Panc1 (cell line): Measurements from ENCODE around the gene BRI3BP. TPM values are rescaled to one million over a fixed set of nuclear protein-coding genes. Genes with fewer than 3 reads are reported as not detected.

Experiments used
- ATAC-seq: fragments of 200-7000 bp; cut with Tn5 transposase; 2 replicates; pipeline ENCODE4 v1.9.1; 2020; ENCODE audit warnings: mild to moderate bottlenecking, moderate library complexity
- Bru-seq: library from RNA; stranded (reverse); fragments of 400-500 nt; gene quantifications from one replicate; lab custom pipeline; 2021; lab: Mats Ljungman, UMichigan
- BruChase-seq, 2 experiments: library from RNA; stranded (reverse); fragments of 400-500 nt; gene quantifications; one replicate each; lab custom pipeline; 2021; lab: Mats Ljungman, UMichigan
- BruUV-seq: library from RNA; stranded (reverse); fragments of 400-500 nt; replicated peaks from 2 replicates; lab custom pipeline; 2021; lab: Mats Ljungman, UMichigan
- CTCF ChIA-PET: fragments of 300-600 bp; sonication (Branson Sonifier 250); formaldehyde crosslinking; loops from one replicate; lab custom pipeline; 2022; ENCODE audit warnings: antibody characterized with exemption; lab: Charles Lee
- POLR2A ChIA-PET: fragments of 300-600 bp; sonication (Branson Sonifier 250); formaldehyde crosslinking; loops from one replicate; lab custom pipeline; 2022; ENCODE audit warnings: antibody characterized with exemption; lab: Charles Lee
- DNase-seq: peaks from one replicate; pipeline ENCODE4 v3.0.0-alpha.2; 2010; ENCODE audit warnings: low read depth, low spot score
- H3K27ac ChIP-seq: 2 replicates; pipeline ENCODE4 v1.5.1; 2011; ENCODE audit warnings: mild to moderate bottlenecking, low read length, inconsistent platforms
- H3K27me3 ChIP-seq: fragments of 200-500 bp; sonication (Bioruptor generic); 2 replicates; pipeline ENCODE4 v1.6.0; 2014; ENCODE audit warnings: low read length, inconsistent platforms; ENCODE audit not compliant: control insufficient read depth, insufficient read depth
- H3K36me3 ChIP-seq: fragments of 200-500 bp; sonication (Bioruptor generic); 2 replicates; pipeline ENCODE4 v1.5.1; 2014; ENCODE audit warnings: inconsistent platforms, mild to moderate bottlenecking, low read length, moderate library complexity; ENCODE audit not compliant: control insufficient read depth, insufficient read depth
- H3K4me1 ChIP-seq: 2 replicates; pipeline ENCODE4 v1.5.1; 2011; ENCODE audit warnings: inconsistent platforms, mild to moderate bottlenecking, low read length, moderate library complexity; ENCODE audit not compliant: control insufficient read depth, insufficient read depth
- H3K4me3 ChIP-seq, 2 experiments: 2 replicates each; pipeline ENCODE4 v1.5.1; 2011 to 2012; ENCODE audit warnings: low read depth in 2 of 2, low read length in 2 of 2, mild to moderate bottlenecking in 2 of 2, inconsistent platforms in 1 of 2, moderate library complexity in 1 of 2
- H3K9me3 ChIP-seq: fragments of 200-500 bp; sonication (Bioruptor generic); 2 replicates; pipeline ENCODE4 v1.5.1; 2014; ENCODE audit warnings: low read depth, mild to moderate bottlenecking, inconsistent platforms, low read length, moderate library complexity; ENCODE audit not compliant: control insufficient read depth, insufficient read depth
- POLR2AphosphoS5 ChIP-seq: IDR thresholded peaks from 2 replicates; pipeline ENCODE4 v1.6.1; 2012; ENCODE audit warnings: mild to moderate bottlenecking, low read depth, low read length, moderate library complexity
- SIN3A ChIP-seq: IDR thresholded peaks from 2 replicates; pipeline ENCODE4 v1.6.1; 2012; ENCODE audit warnings: low read depth, mild to moderate bottlenecking, low read length, moderate library complexity, borderline replicate concordance; ENCODE audit not compliant: insufficient read depth
- TCF7L2 ChIP-seq: IDR thresholded peaks from 2 replicates; pipeline ENCODE4 v1.6.1; 2011; ENCODE audit warnings: mild to moderate bottlenecking, low read depth, low read length, inconsistent platforms
- in situ Hi-C: cut with HindIII; loops from 2 replicates; pipeline ENCODE4 v1.10.0; 2016; ENCODE audit warnings: low sequenced_read_pairs, low pct_unique_long_range_greater_than_20kb
- intact Hi-C: fragments of 100-400 bp; cut with micrococcal nuclease; formaldehyde crosslinking; loops from one replicate; pipeline ENCODE4 v1.10.0; 2022; ENCODE audit not compliant: unreplicated experiment
- long read RNA-seq: library from polyadenylated mRNA; unstranded; transcript quantifications from one replicate; pipeline ENCODE4 v2.0.0, GENCODE V29; 2021; ENCODE audit not compliant: unreplicated experiment
- polyA plus RNA-seq: library from polyadenylated mRNA; unstranded; fragments of >200 nt; gene quantifications from one replicate; pipeline ENCODE4 v1.2.1, GENCODE V29; 2012; ENCODE audit warnings: missing spikeins; ENCODE audit not compliant: insufficient read length
- total RNA-seq: library from RNA; stranded (reverse); gene quantifications from one replicate; pipeline ENCODE4 v1.2.1, GENCODE V29; 2021; ENCODE audit not compliant: unreplicated experiment
- TF ChIP-seq, protein P1 (sequence below): fragments of 450-650 bp; IDR thresholded peaks from 2 replicates; pipeline ENCODE4 v1.5.1; 2017; ENCODE audit warnings: mild to moderate bottlenecking
- TF ChIP-seq, protein P2 (sequence below), 2 experiments: IDR thresholded peaks; 2 replicates each; pipeline ENCODE4 v1.6.1; 2011 to 2012; ENCODE audit warnings: low read depth in 2 of 2, control low read depth in 1 of 2, low read length in 1 of 2, mild to moderate bottlenecking in 1 of 2, moderate library complexity in 1 of 2; ENCODE audit not compliant: insufficient read depth in 1 of 2

The BRI3BP gene, protein sequence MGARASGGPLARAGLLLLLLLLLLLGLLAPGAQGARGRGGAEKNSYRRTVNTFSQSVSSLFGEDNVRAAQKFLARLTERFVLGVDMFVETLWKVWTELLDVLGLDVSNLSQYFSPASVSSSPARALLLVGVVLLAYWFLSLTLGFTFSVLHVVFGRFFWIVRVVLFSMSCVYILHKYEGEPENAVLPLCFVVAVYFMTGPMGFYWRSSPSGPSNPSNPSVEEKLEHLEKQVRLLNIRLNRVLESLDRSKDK
- 35.1 TPM for total RNA-seq
- 15.1 TPM for polyA plus RNA-seq
- Bru-seq, nascent RNA = percentile 73 among the genes with signal in this experiment
- BruChase-seq, experiment 1, labeled RNA remaining after a 2-hour chase = percentile 89 among the genes with signal in this experiment
- percentile 95 among the genes with signal in this experiment for BruChase-seq, experiment 2, labeled RNA remaining after a 6-hour chase
- long read RNA-seq, full-length matches to known transcripts = 76 of 98 reads
- long read RNA-seq, partial matches to known transcripts = 12 of 98 reads
- long read RNA-seq, other reads (novel, unspliced or antisense) = 10 of 98 reads

DNA sequence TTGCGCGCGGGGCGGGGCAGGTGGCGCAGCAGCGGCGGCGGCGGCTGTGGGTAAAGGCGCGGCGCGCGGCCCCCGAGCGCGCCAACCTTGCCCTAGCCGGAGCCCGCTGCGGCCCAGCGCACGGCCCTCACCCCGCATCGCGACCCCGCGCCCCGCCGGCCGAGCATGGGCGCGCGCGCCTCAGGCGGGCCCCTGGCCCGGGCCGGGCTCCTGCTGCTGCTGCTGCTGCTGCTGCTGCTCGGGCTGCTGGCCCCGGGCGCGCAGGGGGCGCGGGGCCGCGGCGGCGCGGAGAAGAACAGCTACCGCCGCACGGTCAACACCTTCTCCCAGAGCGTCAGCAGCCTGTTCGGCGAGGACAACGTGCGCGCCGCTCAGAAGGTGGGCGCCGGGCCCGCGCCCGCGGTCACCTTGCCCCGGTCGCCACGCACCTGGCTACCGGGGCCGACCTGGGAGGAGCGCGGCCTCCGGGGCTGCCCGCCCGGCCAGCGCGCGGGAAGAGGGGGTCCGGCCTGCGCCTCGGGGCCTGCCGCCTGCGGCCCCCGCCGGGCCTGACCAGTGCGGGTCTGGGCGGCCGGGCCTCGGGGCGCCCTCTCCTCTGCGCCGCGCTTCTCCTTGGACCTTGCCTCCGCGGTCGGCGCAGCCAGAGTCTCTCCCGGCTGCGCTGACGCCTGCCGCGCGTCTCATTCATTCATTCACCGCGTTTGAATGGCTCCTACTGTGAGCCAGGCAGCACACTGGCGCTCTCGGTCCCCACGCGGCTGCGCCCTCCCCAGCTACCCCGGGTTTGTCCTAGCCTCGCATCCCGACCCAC, at the start of gene BRI3BP:
Gene BRI3BP, plus strand, starts transcription at position 20 of the 811 bp plus-strand sequence. Its CDS starts 146 bp downstream, at position 166.
- ChIA-PET POLR2A (no interaction called here), CTCF (interaction anchor here (0.9 kb wide), 1 partner anchor 71 kb away, joined by 3 read pairs; no protein-coding TSS in a partner anchor)
- Histone ChIP-seq H3K4me1 (peaks cover 12% of the 10 kb centered on the region), H3K4me3 (peak within 1 kb of the TSS; percentile 57 to 88), H3K9me3 (no peaks in the 10 kb centered on the region), H3K27ac (peak within 1 kb of the TSS; percentile 96), H3K27me3 (no peaks in the 10 kb centered on the region), H3K36me3 (peaks cover 3% of the 10 kb centered on the region; the same call in 1 of the 2 replicates)
- ATAC-seq (peak; percentile 88), DNase-seq (no peak)
- no TSS peak for BruUV-seq
- TF ChIP-seq SIN3A = 0 out of 2 replicates have a peak, but pooled peaks have one; percentile 42
- TF ChIP-seq, protein P1, sequence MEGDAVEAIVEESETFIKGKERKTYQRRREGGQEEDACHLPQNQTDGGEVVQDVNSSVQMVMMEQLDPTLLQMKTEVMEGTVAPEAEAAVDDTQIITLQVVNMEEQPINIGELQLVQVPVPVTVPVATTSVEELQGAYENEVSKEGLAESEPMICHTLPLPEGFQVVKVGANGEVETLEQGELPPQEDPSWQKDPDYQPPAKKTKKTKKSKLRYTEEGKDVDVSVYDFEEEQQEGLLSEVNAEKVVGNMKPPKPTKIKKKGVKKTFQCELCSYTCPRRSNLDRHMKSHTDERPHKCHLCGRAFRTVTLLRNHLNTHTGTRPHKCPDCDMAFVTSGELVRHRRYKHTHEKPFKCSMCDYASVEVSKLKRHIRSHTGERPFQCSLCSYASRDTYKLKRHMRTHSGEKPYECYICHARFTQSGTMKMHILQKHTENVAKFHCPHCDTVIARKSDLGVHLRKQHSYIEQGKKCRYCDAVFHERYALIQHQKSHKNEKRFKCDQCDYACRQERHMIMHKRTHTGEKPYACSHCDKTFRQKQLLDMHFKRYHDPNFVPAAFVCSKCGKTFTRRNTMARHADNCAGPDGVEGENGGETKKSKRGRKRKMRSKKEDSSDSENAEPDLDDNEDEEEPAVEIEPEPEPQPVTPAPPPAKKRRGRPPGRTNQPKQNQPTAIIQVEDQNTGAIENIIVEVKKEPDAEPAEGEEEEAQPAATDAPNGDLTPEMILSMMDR = no peak
- in situ Hi-C loops = no loop called here
- intact Hi-C loops = no loop called here

DNA sequence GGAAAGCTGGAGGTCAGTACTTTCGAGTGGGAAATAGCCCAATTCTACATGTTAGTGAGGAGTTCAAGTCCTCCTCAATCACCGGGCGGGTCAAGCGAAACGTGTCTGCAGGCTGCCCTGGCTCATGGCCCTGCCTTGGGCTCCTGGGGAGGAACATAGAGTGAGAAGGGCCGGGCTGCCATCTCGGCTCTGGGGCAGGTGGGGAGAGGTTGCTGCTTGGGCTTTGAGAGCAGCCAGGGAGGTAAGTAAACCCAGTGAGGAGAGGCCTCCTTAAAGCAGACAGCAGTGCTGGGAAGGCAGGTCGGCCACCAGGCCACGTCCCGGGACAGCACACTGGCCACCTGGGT, 47.0 kb upstream of the BRI3BP start:
- Histone ChIP-seq H3K4me3 (no peak overlapping the region), H3K4me1 (no peaks in the 10 kb centered on the region), H3K36me3 (peaks cover 2% of the 10 kb centered on the region), H3K27ac (no peak overlapping the region), H3K9me3 (no peaks in the 10 kb centered on the region), H3K27me3 (no peaks in the 10 kb centered on the region)
- in situ Hi-C loops (no loop called here), intact Hi-C loops (no loop called here)
- ChIA-PET CTCF (no interaction called here), POLR2A (no interaction called here)
- BruUV-seq = no TSS peak
- ATAC-seq (no peak), DNase-seq (no peak)
- TF ChIP-seq POLR2AphosphoS5 (no peak), TCF7L2 (no peak), SIN3A (no peak)
- TF ChIP-seq, protein P2, sequence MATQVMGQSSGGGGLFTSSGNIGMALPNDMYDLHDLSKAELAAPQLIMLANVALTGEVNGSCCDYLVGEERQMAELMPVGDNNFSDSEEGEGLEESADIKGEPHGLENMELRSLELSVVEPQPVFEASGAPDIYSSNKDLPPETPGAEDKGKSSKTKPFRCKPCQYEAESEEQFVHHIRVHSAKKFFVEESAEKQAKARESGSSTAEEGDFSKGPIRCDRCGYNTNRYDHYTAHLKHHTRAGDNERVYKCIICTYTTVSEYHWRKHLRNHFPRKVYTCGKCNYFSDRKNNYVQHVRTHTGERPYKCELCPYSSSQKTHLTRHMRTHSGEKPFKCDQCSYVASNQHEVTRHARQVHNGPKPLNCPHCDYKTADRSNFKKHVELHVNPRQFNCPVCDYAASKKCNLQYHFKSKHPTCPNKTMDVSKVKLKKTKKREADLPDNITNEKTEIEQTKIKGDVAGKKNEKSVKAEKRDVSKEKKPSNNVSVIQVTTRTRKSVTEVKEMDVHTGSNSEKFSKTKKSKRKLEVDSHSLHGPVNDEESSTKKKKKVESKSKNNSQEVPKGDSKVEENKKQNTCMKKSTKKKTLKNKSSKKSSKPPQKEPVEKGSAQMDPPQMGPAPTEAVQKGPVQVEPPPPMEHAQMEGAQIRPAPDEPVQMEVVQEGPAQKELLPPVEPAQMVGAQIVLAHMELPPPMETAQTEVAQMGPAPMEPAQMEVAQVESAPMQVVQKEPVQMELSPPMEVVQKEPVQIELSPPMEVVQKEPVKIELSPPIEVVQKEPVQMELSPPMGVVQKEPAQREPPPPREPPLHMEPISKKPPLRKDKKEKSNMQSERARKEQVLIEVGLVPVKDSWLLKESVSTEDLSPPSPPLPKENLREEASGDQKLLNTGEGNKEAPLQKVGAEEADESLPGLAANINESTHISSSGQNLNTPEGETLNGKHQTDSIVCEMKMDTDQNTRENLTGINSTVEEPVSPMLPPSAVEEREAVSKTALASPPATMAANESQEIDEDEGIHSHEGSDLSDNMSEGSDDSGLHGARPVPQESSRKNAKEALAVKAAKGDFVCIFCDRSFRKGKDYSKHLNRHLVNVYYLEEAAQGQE (IDR thresholded peaks at IDR 0.05; ENCODE audit: insufficient read depth in 1 of 2, low read depth in 2 of 2, low read length in 1 of 2) = no peak
- TF ChIP-seq, protein P1 = no peak
